Muscle layer of duodenum (tissue), 2 donors: Measurements from ENCODE around the gene TM9SF4.

Experiments
- H3K27ac ChIP-seq: one replicate; pipeline ENCODE4 v1.7.0; 2013; ENCODE audit warnings: mild to moderate bottlenecking, low read length
- H3K27me3 ChIP-seq: one replicate; pipeline ENCODE4 v1.7.0; 2013; ENCODE audit warnings: low read depth, mild to moderate bottlenecking, control low read depth, low read length
- H3K36me3 ChIP-seq, 2 donors: one replicate each; pipeline ENCODE4 v1.7.0; 2013; ENCODE audit warnings: low read length in 2 of 2, control low read depth in 1 of 2, mild to moderate bottlenecking in 1 of 2; ENCODE audit not compliant: insufficient read depth in 2 of 2, control insufficient read depth in 1 of 2
- H3K4me1 ChIP-seq, 2 donors: one replicate each; pipeline ENCODE4 v1.7.0; 2013; ENCODE audit warnings: low read length in 2 of 2, mild to moderate bottlenecking in 2 of 2, control low read depth in 1 of 2, moderate library complexity in 1 of 2; ENCODE audit not compliant: insufficient read depth in 2 of 2, control insufficient read depth in 1 of 2
- H3K4me3 ChIP-seq, 2 donors: one replicate each; pipeline ENCODE4 v1.7.0; 2013; ENCODE audit warnings: low read length in 2 of 2, low read depth in 1 of 2, mild to moderate bottlenecking in 1 of 2
- H3K9me3 ChIP-seq, 2 donors: one replicate each; pipeline ENCODE4 v1.7.0; 2013; ENCODE audit warnings: low read length in 2 of 2, control low read depth in 1 of 2, mild to moderate bottlenecking in 1 of 2; ENCODE audit not compliant: control insufficient read depth in 1 of 2
- donor health status: healthy.

Gene TM9SF4

DNA sequence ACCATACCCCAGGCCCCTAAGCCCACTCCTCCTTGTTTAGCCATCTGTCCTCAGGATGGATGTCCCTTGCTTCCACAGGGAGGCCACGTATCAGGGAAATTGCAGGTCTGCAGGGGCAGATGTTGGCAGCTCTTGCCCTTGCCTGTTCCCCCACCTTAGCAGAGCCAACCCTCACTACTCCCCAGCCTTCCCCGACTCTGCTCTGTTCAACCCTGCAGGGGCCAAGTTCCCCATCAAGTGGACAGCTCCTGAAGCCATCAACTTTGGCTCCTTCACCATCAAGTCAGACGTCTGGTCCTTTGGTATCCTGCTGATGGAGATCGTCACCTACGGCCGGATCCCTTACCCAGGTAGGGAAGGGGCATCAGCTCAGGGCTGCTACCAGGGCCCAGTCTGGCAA lies 10.7 kb upstream of the TM9SF4 start:
- Histone ChIP-seq H3K27ac (no peak overlapping the region), H3K27me3 (no peaks in the 10 kb centered on the region), H3K4me1 (no peaks in the 10 kb centered on the region), H3K9me3 (no peaks in the 10 kb centered on the region), H3K36me3 (no peaks in the 10 kb centered on the region), H3K4me3 (no peak overlapping the region)

DNA sequence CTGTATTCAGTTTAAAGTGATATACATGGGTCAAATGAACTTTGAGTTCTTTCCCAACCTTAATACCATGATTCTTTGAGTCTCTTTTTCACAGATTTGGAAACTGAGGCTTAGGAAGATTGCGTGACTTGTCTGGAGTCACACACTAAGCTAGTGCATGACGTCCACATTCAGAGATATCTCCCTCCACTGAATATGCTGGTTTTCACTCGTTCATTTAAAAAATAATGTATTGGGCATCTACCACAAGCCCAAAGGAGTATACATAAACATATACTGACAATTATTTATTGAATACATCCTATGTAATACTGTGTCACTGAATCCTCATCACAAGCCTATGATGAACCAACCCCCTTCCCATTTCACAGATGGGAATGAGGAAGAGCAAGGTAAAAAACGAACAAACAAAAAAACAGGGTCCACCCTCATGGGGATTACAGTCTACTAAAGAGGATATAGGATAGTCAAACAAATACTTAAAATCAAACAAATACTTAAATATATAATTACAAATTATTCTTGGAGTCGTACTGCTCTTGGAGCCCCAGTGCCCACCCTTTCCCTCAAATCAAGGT lies 611 bp upstream of the TM9SF4 start:
- H3K27ac ChIP-seq: peak overlapping the region; percentile 98
- H3K4me1 ChIP-seq: peaks cover 17 to 32% of the 10 kb centered on the region in 2 donors
- H3K4me3 ChIP-seq: peak overlapping the region; percentile 94 to 98
- H3K27me3 ChIP-seq: no peaks in the 10 kb centered on the region
- H3K9me3 ChIP-seq: no peaks in the 10 kb centered on the region
- peaks cover 0 to 8% of the 10 kb centered on the region in 2 donors for H3K36me3 ChIP-seq

DNA sequence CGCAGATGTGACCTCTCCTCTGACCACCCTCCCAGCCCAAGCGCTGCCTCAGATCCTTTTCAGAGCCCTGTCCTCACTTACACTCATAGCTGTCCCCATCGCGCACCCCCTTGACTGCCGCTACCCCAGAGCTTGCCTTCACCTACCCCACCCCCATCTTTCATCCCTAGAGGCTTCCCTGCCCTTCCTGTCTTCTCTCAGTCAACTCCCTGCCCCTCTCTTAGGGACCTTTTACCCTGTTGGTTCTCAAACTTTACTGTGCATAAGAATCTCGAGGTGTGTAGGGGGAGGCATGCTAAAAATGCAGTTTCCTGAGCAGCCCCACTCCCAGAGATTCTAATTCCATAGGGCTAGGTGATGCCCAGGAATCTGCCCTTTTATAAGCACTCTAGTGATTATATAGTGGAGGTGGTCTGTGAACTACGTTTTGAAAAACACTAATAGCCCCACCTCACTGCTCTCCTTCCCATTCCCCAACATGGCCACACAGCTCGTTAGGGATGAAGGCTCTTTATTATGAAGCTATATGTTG lies 725 bp downstream of the TM9SF4 start:
- H3K27me3 ChIP-seq: no peaks in the 10 kb centered on the region
- peaks cover 17 to 38% of the 10 kb centered on the region in 2 donors for H3K4me1 ChIP-seq
- H3K27ac ChIP-seq: peak overlapping the region; percentile 98
- H3K36me3 ChIP-seq: peaks cover 0 to 9% of the 10 kb centered on the region in 2 donors
- H3K9me3 ChIP-seq: no peaks in the 10 kb centered on the region
- peak overlapping the region; percentile 94 to 98 for H3K4me3 ChIP-seq

GRCh38 chr20:32110727-32111126 lies 1.2 kb downstream of the TM9SF4 start:
- Histone ChIP-seq H3K9me3 (no peaks in the 10 kb centered on the region), H3K4me3 (peak overlapping the region; percentile 94 to 98), H3K4me1 (peaks cover 17 to 38% of the 10 kb centered on the region in 2 donors), H3K27me3 (no peaks in the 10 kb centered on the region), H3K36me3 (peaks cover 0 to 11% of the 10 kb centered on the region in 2 donors), H3K27ac (peak overlapping the region; percentile 98)

DNA sequence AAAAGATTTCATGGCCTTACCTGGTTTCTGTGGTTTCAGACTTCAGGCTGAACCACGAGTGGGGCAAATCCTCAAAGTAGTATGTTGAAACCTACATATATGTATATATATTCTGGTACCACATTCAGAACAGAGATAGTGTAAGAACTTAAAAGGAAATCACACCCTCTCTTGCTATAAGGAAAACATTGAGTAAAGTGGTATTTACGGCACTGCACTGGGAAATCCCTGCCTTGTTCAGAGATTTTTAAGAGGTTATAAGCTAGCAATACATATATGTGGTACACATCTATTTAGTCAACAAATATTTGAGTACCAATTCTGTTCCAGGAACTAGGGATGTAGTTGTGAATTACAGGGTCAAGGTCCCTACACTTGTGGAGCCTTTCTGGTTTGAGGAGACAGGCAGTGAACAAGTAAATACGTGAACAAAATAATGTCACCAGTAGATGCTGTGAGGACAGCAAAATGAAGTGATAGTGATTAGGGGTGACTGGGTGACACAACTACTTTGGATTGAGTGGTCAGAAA lies 1.7 kb downstream of the TM9SF4 start:
- Histone ChIP-seq H3K4me1 (peaks cover 17 to 38% of the 10 kb centered on the region in 2 donors), H3K9me3 (no peaks in the 10 kb centered on the region), H3K27ac (peak overlapping the region; percentile 45), H3K36me3 (peaks cover 0 to 11% of the 10 kb centered on the region in 2 donors), H3K4me3 (peak overlapping the region in 1 of 2 donors; percentile 94), H3K27me3 (no peaks in the 10 kb centered on the region)

DNA sequence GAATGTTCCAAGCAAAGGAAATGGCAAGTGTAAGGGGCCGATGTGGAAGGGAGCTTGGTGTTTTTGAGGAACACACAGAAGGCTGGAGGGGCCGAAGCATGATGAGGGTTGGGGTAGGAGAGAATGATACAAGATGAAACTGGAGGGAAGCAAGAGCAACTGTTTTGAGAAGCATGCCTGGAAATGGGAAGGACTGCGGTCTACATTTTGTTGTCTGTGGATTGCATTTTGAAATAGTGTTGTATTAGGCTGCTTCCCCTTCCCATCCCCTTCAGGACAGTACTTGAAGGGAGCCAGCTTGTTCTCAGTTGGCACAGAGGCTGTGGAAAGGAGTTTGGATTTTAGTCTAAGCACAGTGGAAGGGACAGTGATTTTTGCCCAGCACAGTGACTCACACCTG lies 2.2 kb downstream of the TM9SF4 start:
- no peaks in the 10 kb centered on the region for H3K9me3 ChIP-seq
- H3K4me1 ChIP-seq: peaks cover 17 to 40% of the 10 kb centered on the region in 2 donors
- H3K27ac ChIP-seq: peak overlapping the region; percentile 45
- no peak overlapping the region for H3K4me3 ChIP-seq
- H3K36me3 ChIP-seq: peaks cover 0 to 11% of the 10 kb centered on the region in 2 donors
- no peaks in the 10 kb centered on the region for H3K27me3 ChIP-seq

- Histone ChIP-seq H3K27ac (no peak overlapping the region), H3K36me3 (peaks cover 0 to 11% of the 10 kb centered on the region in 2 donors), H3K4me1 (peaks cover 17 to 50% of the 10 kb centered on the region in 2 donors)
Measured at GRCh38 chr20:32112841-32113240, 3.3 kb downstream of the TM9SF4 start.

GRCh38 chr20:32113591-32114260 lies 4.2 kb downstream of the TM9SF4 start:
- no peaks in the 10 kb centered on the region for H3K9me3 ChIP-seq
- no peak overlapping the region for H3K4me3 ChIP-seq
- H3K4me1 ChIP-seq: peaks cover 17 to 50% of the 10 kb centered on the region in 2 donors
- H3K27me3 ChIP-seq: no peaks in the 10 kb centered on the region
- H3K36me3 ChIP-seq: peaks cover 0 to 11% of the 10 kb centered on the region in 2 donors
- H3K27ac ChIP-seq: no peak overlapping the region

More at GRCh38 chr20:32112841-32113240, 3.3 kb downstream of the TM9SF4 start:
- no peak overlapping the region for H3K4me3 ChIP-seq
- H3K27me3 ChIP-seq: no peaks in the 10 kb centered on the region
- H3K9me3 ChIP-seq: no peaks in the 10 kb centered on the region

DNA sequence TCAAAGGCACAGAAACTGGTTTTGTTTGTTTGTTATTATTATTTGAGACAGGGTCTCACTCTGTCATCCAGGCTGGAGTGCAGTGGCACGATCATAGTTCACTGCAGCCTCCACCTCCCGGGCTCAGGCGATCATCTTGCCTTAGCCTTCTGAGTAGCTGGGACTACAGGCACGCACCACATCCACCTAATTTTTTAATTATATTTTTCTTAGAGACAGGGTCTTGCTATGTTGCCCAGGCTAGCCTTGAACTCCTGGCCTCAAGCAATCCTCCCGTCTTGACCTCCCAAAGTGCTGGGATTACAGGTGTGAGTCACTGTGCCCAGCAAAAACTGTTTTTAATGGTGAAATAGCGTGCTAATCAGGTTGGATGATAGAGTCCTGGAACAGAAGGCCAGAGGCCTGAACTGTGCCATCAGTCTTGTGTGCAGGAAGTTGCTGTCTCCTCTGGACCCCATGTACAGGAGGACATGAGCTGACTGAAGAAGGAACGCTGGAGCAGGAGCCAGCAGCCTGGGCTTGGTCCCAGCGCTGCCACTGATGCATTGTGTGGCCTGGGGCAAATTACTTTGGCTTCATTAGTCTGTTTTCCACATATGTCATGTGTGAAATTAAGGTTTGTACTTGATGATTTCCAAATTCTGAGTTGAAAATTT lies 4.9 kb downstream of the TM9SF4 start:
- H3K4me3 ChIP-seq: no peak overlapping the region
- H3K27ac ChIP-seq: no peak overlapping the region
- peaks cover 0 to 9% of the 10 kb centered on the region in 2 donors for H3K36me3 ChIP-seq
- H3K4me1 ChIP-seq: peaks cover 17 to 50% of the 10 kb centered on the region in 2 donors
- no peaks in the 10 kb centered on the region for H3K9me3 ChIP-seq
- H3K27me3 ChIP-seq: no peaks in the 10 kb centered on the region

DNA sequence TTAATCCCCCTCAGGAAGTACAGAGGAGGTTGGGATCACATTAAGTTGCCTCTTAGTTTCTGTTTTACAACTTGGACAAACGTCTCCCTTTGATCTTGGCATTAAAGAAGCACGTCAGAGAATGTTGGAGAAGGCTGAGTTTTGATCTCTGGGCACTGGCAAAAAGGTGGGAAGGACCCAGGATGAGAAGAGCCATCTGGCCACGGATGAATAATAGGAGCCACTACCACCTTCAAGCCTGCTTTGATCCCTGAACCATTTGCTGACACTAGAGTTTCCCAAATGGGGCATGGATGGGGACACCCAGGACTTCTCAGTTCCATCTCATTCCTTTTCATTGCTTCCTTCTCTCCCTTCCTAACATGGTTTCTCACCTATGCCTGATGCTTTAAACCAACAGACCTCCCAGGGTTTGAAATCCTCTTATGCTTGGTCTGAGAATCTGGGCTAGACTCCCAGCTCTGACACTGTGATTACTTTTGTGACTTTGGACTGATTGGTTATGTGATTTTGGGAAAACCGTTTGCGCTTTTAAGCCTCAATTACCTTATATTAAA lies 5.8 kb downstream of the TM9SF4 start:
- no peak overlapping the region for H3K4me3 ChIP-seq
- no peak overlapping the region for H3K27ac ChIP-seq
- peaks cover 14 to 46% of the 10 kb centered on the region in 2 donors for H3K4me1 ChIP-seq
- peaks cover 0 to 3% of the 10 kb centered on the region in 2 donors for H3K36me3 ChIP-seq
- H3K27me3 ChIP-seq: no peaks in the 10 kb centered on the region
- no peaks in the 10 kb centered on the region for H3K9me3 ChIP-seq

GRCh38 chr20:32116079-32116521 lies 6.6 kb downstream of the TM9SF4 start:
- Histone ChIP-seq H3K4me1 (peaks cover 6 to 38% of the 10 kb centered on the region in 2 donors), H3K27me3 (no peaks in the 10 kb centered on the region), H3K4me3 (no peak overlapping the region), H3K27ac (no peak overlapping the region), H3K9me3 (no peaks in the 10 kb centered on the region), H3K36me3 (peaks cover 0 to 3% of the 10 kb centered on the region in 2 donors)
